DND-41 (cell line): Measurements from ENCODE around the gene PEPD.

Experiments
- ATAC-seq: fragments of 200-7000 bp; cut with Tn5 transposase; 3 replicates; pipeline ENCODE4 v1.9.1; 2021; ENCODE audit warnings: low read depth; ENCODE audit not compliant: insufficient read depth
- DNase-seq: peaks from one replicate; pipeline ENCODE4 v3.0.0-alpha.2; 2020
- H2AFZ ChIP-seq: 2 replicates; pipeline ENCODE4 v1.6.0; 2012; ENCODE audit warnings: low read depth, low read length
- H3K27ac ChIP-seq: 2 replicates; pipeline ENCODE4 v1.5.1; 2012; ENCODE audit warnings: low read length, inconsistent platforms
- H3K27me3 ChIP-seq: fragments of 200-600 bp; sonication (generic); 2 replicates; pipeline ENCODE4 v1.6.0; 2012; ENCODE audit warnings: low read length, mild to moderate bottlenecking, inconsistent platforms; ENCODE audit not compliant: insufficient read depth, poor library complexity
- H3K36me3 ChIP-seq: 2 replicates; pipeline ENCODE4 v1.5.1; 2012; ENCODE audit warnings: low read length, inconsistent platforms; ENCODE audit not compliant: insufficient read depth
- H3K4me1 ChIP-seq: 2 replicates; pipeline ENCODE4 v1.5.1; 2012; ENCODE audit warnings: mild to moderate bottlenecking, low read length; ENCODE audit not compliant: insufficient read depth
- H3K4me2 ChIP-seq: 2 replicates; pipeline ENCODE4 v1.6.0; 2012; ENCODE audit warnings: mild to moderate bottlenecking, moderate library complexity, low read length, inconsistent platforms; ENCODE audit not compliant: insufficient read depth
- H3K4me3 ChIP-seq, 2 experiments: fragments of 200-600 bp in 1 of 2; shearing (Covaris generic) in 1 of 2; 2 replicates each; pipeline ENCODE4 v1.5.1; 2012 to 2016; ENCODE audit warnings: inconsistent platforms in 2 of 2, low read length in 2 of 2, mild to moderate bottlenecking in 2 of 2, low read depth in 1 of 2, moderate library complexity in 1 of 2
- H3K79me2 ChIP-seq: 2 replicates; pipeline ENCODE4 v1.6.0; 2012; ENCODE audit warnings: low read length, inconsistent platforms; ENCODE audit not compliant: insufficient read depth
- H3K9ac ChIP-seq: 2 replicates; pipeline ENCODE4 v1.6.0; 2012; ENCODE audit warnings: low read depth, mild to moderate bottlenecking, inconsistent platforms, low read length, moderate library complexity
- H3K9me3 ChIP-seq: 2 replicates; pipeline ENCODE4 v1.5.1; 2012; ENCODE audit warnings: low read length, moderate library complexity, mild to moderate bottlenecking, inconsistent platforms; ENCODE audit not compliant: insufficient read depth, severe bottlenecking
- H4K20me1 ChIP-seq: 2 replicates; pipeline ENCODE4 v1.6.0; 2012; ENCODE audit warnings: low read length; ENCODE audit not compliant: insufficient read depth
- CTCF ChIP-seq: IDR thresholded peaks from 2 replicates; pipeline ENCODE4 v1.5.1; 2012; ENCODE audit warnings: borderline replicate concordance, low read length, moderate library complexity, mild to moderate bottlenecking; ENCODE audit not compliant: poor library complexity, severe bottlenecking; ENCODE audit errors: extremely low read depth
- EZH2 ChIP-seq: IDR thresholded peaks from 3 replicates; pipeline ENCODE4 v1.6.1; 2012; ENCODE audit warnings: borderline replicate concordance, low read depth, mild to moderate bottlenecking, moderate library complexity, low read length, inconsistent platforms; ENCODE audit not compliant: severe bottlenecking

The PEPD gene

GRCh38 chr19:33559996-33560395 is 38.4 kb upstream of the PEPD start:
- H3K27me3 ChIP-seq, result no peaks in the 10 kb centered on the region
- no peak for TF ChIP-seq CTCF
- no peak for TF ChIP-seq EZH2
- no peak for ATAC-seq

GRCh38 chr19:33558856-33559255 is 37.3 kb upstream of the PEPD start:
- H2AFZ ChIP-seq, result no peak overlapping the region
- H3K9me3 ChIP-seq, result no peaks in the 10 kb centered on the region
- no peak overlapping the region for H3K4me3 ChIP-seq
- TF ChIP-seq EZH2 (no peak), CTCF (no peak)
- H4K20me1 ChIP-seq, result peaks cover 4% of the 10 kb centered on the region; the same call in 1 of the 2 replicates
- no peaks in the 10 kb centered on the region for H3K36me3 ChIP-seq
- H3K27ac ChIP-seq, result no peak overlapping the region
- H3K4me2 ChIP-seq, result no peak overlapping the region
- H3K4me1 ChIP-seq, result no peaks in the 10 kb centered on the region
- DNase-seq, result no peak
- H3K27me3 ChIP-seq, result no peaks in the 10 kb centered on the region
- H3K9ac ChIP-seq, result no peak overlapping the region
- no peaks in the 10 kb centered on the region for H3K79me2 ChIP-seq
- ATAC-seq, result no peak

More at GRCh38 chr19:33559996-33560395, 38.4 kb upstream of the PEPD start:
- Histone ChIP-seq H3K4me3 (no peak overlapping the region), H2AFZ (no peak overlapping the region), H3K4me1 (no peaks in the 10 kb centered on the region), H3K79me2 (no peaks in the 10 kb centered on the region), H3K9ac (no peak overlapping the region), H4K20me1 (peaks cover 4% of the 10 kb centered on the region; the same call in 1 of the 2 replicates), H3K36me3 (no peaks in the 10 kb centered on the region), H3K9me3 (no peaks in the 10 kb centered on the region), H3K4me2 (no peak overlapping the region), H3K27ac (no peak overlapping the region)
- DNase-seq, result no peak

DNA sequence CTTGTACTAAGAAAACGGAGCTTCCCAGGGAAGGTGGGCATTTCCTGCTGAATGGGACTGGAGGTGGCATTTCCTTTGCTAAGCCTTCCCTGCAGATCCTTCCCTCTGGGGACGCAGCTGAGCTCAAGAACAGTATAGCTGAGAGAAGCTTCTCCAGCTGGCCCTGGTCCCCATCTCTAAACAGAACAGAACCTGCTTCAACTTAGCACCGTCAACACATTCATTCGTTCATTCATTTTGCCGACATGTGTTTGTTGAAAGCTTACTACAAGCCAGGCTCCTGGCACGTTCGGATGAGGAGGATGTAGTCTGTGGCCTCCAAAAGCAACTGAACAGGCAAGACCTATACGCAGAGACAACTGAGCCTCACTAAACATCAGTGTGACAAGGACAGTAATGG is 36.6 kb upstream of the PEPD start:
- Histone ChIP-seq H3K4me3 (no peak overlapping the region), H3K4me2 (no peak overlapping the region), H3K9me3 (no peaks in the 10 kb centered on the region), H3K4me1 (no peaks in the 10 kb centered on the region), H3K27ac (no peak overlapping the region), H2AFZ (no peak overlapping the region), H3K79me2 (no peaks in the 10 kb centered on the region), H4K20me1 (peaks cover 4% of the 10 kb centered on the region; the same call in 1 of the 2 replicates), H3K36me3 (no peaks in the 10 kb centered on the region), H3K27me3 (no peaks in the 10 kb centered on the region), H3K9ac (no peak overlapping the region)
- no peak for TF ChIP-seq EZH2
- TF ChIP-seq CTCF, result no peak
- DNase-seq, result no peak
- ATAC-seq, result no peak

DNA sequence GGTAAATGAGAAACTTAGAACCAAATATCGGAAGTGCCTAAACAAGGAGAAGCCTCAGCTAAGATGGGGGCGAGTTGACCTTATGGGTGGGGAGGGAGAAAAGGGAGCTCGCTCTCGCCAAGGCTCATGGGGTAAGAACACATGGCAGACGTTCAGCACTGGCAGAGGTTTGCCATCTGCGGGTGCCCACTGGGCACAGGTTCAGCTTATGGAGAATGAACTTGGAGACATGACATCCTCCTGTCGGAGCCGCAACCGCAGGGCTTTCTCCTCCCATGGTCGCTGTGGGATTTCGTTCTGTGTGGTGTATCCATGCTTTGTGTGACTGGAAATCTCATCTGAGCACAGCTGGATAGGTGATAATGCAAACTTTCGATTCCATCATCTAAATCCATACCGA is 36.1 kb upstream of the PEPD start:
- DNase-seq, result no peak
- ATAC-seq, result no peak
- Histone ChIP-seq H3K9me3 (no peaks in the 10 kb centered on the region), H4K20me1 (peaks cover 2% of the 10 kb centered on the region; the same call in 1 of the 2 replicates), H3K4me2 (no peak overlapping the region), H3K36me3 (no peaks in the 10 kb centered on the region), H3K4me1 (no peaks in the 10 kb centered on the region), H3K27ac (no peak overlapping the region), H2AFZ (no peak overlapping the region), H3K27me3 (no peaks in the 10 kb centered on the region), H3K9ac (no peak overlapping the region), H3K4me3 (no peak overlapping the region), H3K79me2 (no peaks in the 10 kb centered on the region)
- no peak for TF ChIP-seq CTCF
- no peak for TF ChIP-seq EZH2
